T-helper 1 cell treated with Interleukin-12 subunit alpha and Interleukin-12 subunit beta and Interleukin-4 antibody, amounts not matched to agents 30 μg/mL and 1 μg/mL, for 36 hours (primary cell): Measurements from ENCODE around the gene ABHD17A.
"Not testable (repeated sequence)": the region's sequence is repeated elsewhere in the genome, so short reads cannot be mapped to it uniquely, and the experiment has no call there.

Experiments used
- H3K27ac Mint-ChIP-seq: one replicate; pipeline ENCODE4 v1.8.0; 2021; ENCODE audit warnings: mild to moderate bottlenecking, mixed read lengths
- H3K27me3 Mint-ChIP-seq: one replicate; pipeline ENCODE4 v1.8.0; 2021; ENCODE audit warnings: low read depth, mixed read lengths
- H3K36me3 Mint-ChIP-seq: one replicate; pipeline ENCODE4 v1.8.0; 2021; ENCODE audit warnings: low read depth, mixed read lengths
- H3K4me1 Mint-ChIP-seq: one replicate; pipeline ENCODE4 v1.8.0; 2021; ENCODE audit warnings: low read depth, mixed read lengths
- H3K4me3 Mint-ChIP-seq: one replicate; pipeline ENCODE4 v1.8.0; 2021; ENCODE audit warnings: mild to moderate bottlenecking, moderate library complexity, mixed read lengths
- H3K9me3 Mint-ChIP-seq: one replicate; pipeline ENCODE4 v1.8.0; 2021; ENCODE audit warnings: mixed read lengths

ABHD17A gene

GRCh38 chr19:1902923-1903322 lies 17.6 kb upstream of the ABHD17A start:
- H3K9me3 Mint-ChIP-seq, result no peaks in the 10 kb centered on the region
- peaks cover 22% of the 10 kb centered on the region for H3K4me1 Mint-ChIP-seq
- peak overlapping the region; percentile 71 for H3K27ac Mint-ChIP-seq
- H3K27me3 Mint-ChIP-seq, result no peaks in the 10 kb centered on the region
- H3K36me3 Mint-ChIP-seq, result no peaks in the 10 kb centered on the region
- H3K4me3 Mint-ChIP-seq, result no peak overlapping the region

- H3K4me1 Mint-ChIP-seq, result peaks cover 28% of the 10 kb centered on the region
- H3K9me3 Mint-ChIP-seq, result no peaks in the 10 kb centered on the region
- H3K27ac Mint-ChIP-seq, result no peak overlapping the region
- no peaks in the 10 kb centered on the region for H3K36me3 Mint-ChIP-seq
- H3K4me3 Mint-ChIP-seq, result no peak overlapping the region
- H3K27me3 Mint-ChIP-seq, result no peaks in the 10 kb centered on the region
These were observed 16.7 kb upstream of the ABHD17A start for GRCh38 chr19:1901940-1902404.

DNA sequence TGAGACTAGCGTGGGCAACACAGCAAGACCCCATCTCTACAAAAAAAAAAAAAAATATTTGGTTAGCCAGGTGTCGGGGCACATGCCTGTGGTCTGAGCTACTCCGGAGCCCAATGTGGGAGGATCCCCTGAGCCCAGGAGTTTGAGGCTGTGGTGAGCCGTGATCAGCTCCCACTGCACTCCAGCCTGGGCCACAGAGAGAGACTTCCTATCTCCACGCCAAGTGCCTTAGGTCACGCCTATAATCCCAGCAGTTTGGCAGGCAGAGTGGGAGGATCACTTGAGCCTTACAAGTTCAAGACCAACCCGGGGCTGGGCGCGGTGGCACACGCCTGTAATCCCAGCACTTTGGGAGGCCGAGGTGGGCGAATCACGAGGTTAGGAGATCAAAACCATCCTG lies 11.2 kb upstream of the ABHD17A start:
- Mint-ChIP-seq H3K27me3 (no peaks in the 10 kb centered on the region), H3K27ac (peak overlapping the region; percentile 93), H3K36me3 (no peaks in the 10 kb centered on the region), H3K9me3 (no peaks in the 10 kb centered on the region), H3K4me1 (peaks cover 17% of the 10 kb centered on the region), H3K4me3 (peak overlapping the region; percentile 80)

- Mint-ChIP-seq H3K9me3 (no peaks in the 10 kb centered on the region), H3K27ac (peak overlapping the region; percentile 26), H3K4me3 (peak overlapping the region; percentile 40), H3K36me3 (no peaks in the 10 kb centered on the region), H3K4me1 (peaks cover 21% of the 10 kb centered on the region), H3K27me3 (no peaks in the 10 kb centered on the region)
These were observed 8.5 kb upstream of the ABHD17A start for GRCh38 chr19:1893791-1894190.

DNA sequence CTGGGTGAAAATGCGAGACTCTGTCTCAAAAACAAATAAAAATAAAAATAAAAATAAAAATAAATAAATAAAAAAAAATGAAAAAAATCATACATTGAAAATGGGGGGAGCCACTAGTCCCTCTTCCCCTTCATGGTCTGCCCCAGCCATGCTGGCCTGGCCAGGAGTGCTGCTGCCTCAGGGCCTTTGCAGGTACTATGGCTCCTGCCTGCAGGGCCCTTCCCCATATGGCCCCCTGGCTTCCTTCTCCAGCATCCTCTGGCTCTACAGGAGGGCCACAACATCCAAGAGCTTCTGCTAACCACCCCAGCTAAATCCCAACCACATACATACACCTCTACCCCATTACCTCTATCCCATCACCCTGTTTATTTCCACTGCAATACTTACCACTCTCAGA lies 4.6 kb upstream of the ABHD17A start:
- Mint-ChIP-seq H3K27ac (no peak overlapping the region), H3K4me1 (peaks cover 9% of the 10 kb centered on the region), H3K27me3 (no peaks in the 10 kb centered on the region), H3K9me3 (no peaks in the 10 kb centered on the region), H3K36me3 (no peaks in the 10 kb centered on the region), H3K4me3 (no peak overlapping the region)

DNA sequence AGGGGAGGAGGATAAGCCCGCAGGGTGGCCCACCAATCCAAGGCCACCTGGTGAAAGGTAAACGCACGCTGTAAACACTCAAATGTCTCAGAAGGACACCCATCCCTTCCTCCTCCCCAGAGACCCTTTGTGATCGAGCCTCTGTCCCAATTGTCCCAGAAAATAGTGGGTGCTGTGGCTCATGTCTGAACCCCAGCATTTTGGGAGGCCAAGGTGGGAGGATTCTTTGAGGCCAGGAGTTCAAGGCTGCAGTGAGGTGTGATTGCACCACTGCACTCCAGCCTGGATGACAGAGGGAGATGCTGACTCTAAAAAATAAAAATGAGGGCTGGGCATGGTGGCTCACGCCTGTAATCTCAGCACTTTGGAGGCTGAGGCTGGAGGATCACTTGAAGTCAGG lies 3.1 kb upstream of the ABHD17A start:
- no peak overlapping the region for H3K4me3 Mint-ChIP-seq
- H3K9me3 Mint-ChIP-seq, result no peaks in the 10 kb centered on the region
- no peaks in the 10 kb centered on the region for H3K27me3 Mint-ChIP-seq
- no peak overlapping the region for H3K27ac Mint-ChIP-seq
- peaks cover 10% of the 10 kb centered on the region for H3K36me3 Mint-ChIP-seq
- peaks cover 16% of the 10 kb centered on the region for H3K4me1 Mint-ChIP-seq

GRCh38 chr19:1886360-1886759 lies 1.1 kb upstream of the ABHD17A start:
- peaks cover 20% of the 10 kb centered on the region for H3K36me3 Mint-ChIP-seq

DNA sequence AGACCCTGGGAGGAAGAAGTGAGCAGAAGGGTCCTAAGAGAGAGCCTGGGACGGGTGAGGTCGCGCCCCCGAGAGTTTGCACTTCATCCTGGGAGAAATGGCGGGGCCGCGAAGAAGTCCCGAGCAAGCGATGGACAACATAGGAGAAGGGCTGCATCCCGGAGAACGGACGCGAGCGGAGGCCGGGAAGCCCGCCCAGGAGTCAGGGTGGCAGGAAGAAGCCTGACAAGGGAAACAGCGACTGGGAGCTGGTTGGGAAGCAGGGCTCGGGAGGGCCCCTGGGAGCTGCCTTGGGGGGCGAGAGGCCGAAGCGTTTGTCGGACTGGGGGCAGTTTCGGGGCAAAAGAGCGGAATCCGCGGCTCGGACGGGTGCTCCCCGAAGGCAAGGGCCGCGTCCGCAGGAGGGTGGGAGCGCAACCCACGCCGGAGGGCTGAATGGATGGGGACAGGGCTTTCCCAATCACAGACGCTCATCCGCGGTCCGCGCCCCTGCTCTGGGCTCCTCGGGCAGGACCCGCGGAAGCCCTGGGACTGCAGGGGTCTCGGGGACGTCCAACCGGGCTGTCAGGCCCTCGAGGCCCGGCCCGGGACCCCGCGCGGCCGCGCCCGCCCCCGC lies 469 bp downstream of the ABHD17A start:
- no peaks in the 10 kb centered on the region for H3K9me3 Mint-ChIP-seq
- H3K4me1 Mint-ChIP-seq, result peaks cover 29% of the 10 kb centered on the region
- H3K27ac Mint-ChIP-seq, result peak overlapping the region; percentile 97
- H3K36me3 Mint-ChIP-seq, result peaks cover 20% of the 10 kb centered on the region
- H3K27me3 Mint-ChIP-seq, result no peaks in the 10 kb centered on the region
- peak overlapping the region; percentile 98 for H3K4me3 Mint-ChIP-seq

More at GRCh38 chr19:1886360-1886759, 1.1 kb upstream of the ABHD17A start:
- not testable (repeated sequence) for H3K27me3 Mint-ChIP-seq, H3K27ac Mint-ChIP-seq, H3K9me3 Mint-ChIP-seq, H3K4me3 Mint-ChIP-seq
- H3K4me1 Mint-ChIP-seq, result peaks cover 30% of the 10 kb centered on the region

GRCh38 chr19:1884291-1884718 lies 991 bp downstream of the ABHD17A start:
- peaks cover 20% of the 10 kb centered on the region for H3K36me3 Mint-ChIP-seq
- peak overlapping the region; percentile 98 for H3K4me3 Mint-ChIP-seq
- H3K27me3 Mint-ChIP-seq, result no peaks in the 10 kb centered on the region

GRCh38 chr19:1883784-1884183 lies 1.5 kb downstream of the ABHD17A start:
- peaks cover 20% of the 10 kb centered on the region for H3K36me3 Mint-ChIP-seq
- H3K9me3 Mint-ChIP-seq, result no peaks in the 10 kb centered on the region
- peak overlapping the region; percentile 97 for H3K27ac Mint-ChIP-seq
- H3K27me3 Mint-ChIP-seq, result no peaks in the 10 kb centered on the region
- H3K4me1 Mint-ChIP-seq, result peaks cover 29% of the 10 kb centered on the region
- peak overlapping the region; percentile 98 for H3K4me3 Mint-ChIP-seq

More at GRCh38 chr19:1884291-1884718, 991 bp downstream of the ABHD17A start:
- Mint-ChIP-seq H3K27ac (peak overlapping the region; percentile 97), H3K9me3 (no peaks in the 10 kb centered on the region), H3K4me1 (peaks cover 29% of the 10 kb centered on the region)

- Mint-ChIP-seq H3K4me3 (peak overlapping the region; percentile 98), H3K4me1 (peaks cover 29% of the 10 kb centered on the region)
These were observed 2.3 kb downstream of the ABHD17A start for GRCh38 chr19:1882786-1883692.

DNA sequence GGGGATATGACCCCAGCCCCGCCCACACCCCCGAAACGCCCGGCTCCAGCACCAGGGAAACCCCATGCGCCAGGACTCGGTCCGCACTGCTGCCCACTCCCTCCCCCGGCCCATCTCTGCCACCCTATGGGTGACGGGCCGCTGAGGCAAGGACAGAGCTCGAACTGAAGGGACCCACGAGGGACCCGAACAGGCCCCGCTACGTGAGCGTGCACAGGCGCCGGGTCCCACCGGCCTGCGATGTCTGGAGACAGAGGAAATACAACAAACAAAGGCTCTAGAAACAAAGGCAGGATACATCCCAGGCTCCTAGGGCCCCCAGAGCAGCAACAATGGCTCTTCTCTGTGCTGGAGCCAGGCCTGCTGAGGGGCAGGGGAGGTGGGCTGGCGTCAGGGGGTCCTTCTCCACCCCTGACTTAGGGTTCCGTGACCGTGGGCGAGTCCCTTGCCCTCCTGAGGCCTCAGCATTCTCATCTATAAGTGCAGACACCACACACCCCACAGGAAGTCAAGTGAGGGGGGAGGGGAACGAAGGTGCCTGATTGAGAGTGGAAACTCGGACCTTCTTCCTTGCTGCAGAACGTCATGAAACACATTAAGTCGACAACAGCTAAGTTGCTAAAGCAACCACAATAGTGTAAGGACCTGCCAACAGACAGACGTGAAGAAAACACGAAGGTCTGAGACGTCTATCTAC lies 3.1 kb downstream of the ABHD17A start:
- H3K4me1 Mint-ChIP-seq, result peaks cover 25% of the 10 kb centered on the region
- H3K27me3 Mint-ChIP-seq, result no peaks in the 10 kb centered on the region
- H3K27ac Mint-ChIP-seq, result peak overlapping the region; percentile 97
- H3K36me3 Mint-ChIP-seq, result peaks cover 23% of the 10 kb centered on the region
- H3K9me3 Mint-ChIP-seq, result no peaks in the 10 kb centered on the region
- peak overlapping the region; percentile 98 for H3K4me3 Mint-ChIP-seq

More at GRCh38 chr19:1882786-1883692, 2.3 kb downstream of the ABHD17A start:
- Mint-ChIP-seq H3K36me3 (peaks cover 23% of the 10 kb centered on the region), H3K9me3 (no peaks in the 10 kb centered on the region), H3K27ac (peak overlapping the region; percentile 97), H3K27me3 (no peaks in the 10 kb centered on the region)

DNA sequence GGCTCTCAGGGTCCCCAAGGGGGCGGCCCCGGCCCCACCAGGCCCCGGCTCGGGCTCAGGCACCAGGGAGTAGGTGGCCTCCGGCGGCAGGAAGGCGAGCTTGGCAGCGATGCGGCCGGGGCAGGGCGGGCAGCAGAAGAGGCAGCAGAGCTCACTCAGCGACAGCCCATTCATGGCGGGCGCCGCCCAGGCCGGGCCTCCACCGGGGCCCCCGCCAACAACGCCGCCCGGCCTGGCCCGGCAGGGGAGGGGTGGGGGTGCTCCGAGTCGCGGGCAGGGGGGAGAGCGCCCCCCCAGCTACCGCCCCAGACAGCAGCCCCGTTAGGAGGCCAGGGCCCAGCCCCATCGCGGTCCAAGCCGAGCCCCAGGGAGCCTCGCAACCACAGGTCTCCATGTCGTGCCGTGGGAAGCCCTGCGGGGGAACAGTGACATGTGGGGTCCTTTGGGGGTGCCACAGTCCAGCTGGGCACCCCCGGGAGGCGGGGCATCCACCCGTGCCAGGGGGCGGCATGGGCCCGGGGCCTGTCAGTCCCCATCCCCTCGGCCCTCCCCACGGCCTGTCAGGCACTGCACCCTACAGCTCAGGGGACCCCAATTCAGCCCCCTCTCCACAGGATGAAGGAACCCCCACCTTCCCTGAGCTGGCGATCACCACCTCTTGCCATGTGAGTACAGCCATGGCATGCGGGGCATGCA lies 3.8 kb downstream of the ABHD17A start:
- Mint-ChIP-seq H3K27ac (peak overlapping the region; percentile 97), H3K4me1 (peaks cover 25% of the 10 kb centered on the region)

More for the DNA sequence above, 3.8 kb downstream of the ABHD17A start:
- Mint-ChIP-seq H3K4me3 (peak overlapping the region; percentile 98), H3K36me3 (peaks cover 23% of the 10 kb centered on the region)
- not testable (repeated sequence) for H3K9me3 Mint-ChIP-seq, H3K27me3 Mint-ChIP-seq
